HG03457 (cell line): ENCODE data around the gene CENPVL1.
"Not testable (repeated sequence)": the region's sequence is repeated elsewhere in the genome, so short reads cannot be mapped to it uniquely, and the experiment has no call there.

Experiments
- ATAC-seq: cut with Tn5 transposase; IDR thresholded peaks from one replicate; pipeline ENCODE4 v1.9.1; 2021; ENCODE audit warnings: moderate number of reproducible peaks; ENCODE audit not compliant: unreplicated experiment

The CENPVL1 gene

DNA sequence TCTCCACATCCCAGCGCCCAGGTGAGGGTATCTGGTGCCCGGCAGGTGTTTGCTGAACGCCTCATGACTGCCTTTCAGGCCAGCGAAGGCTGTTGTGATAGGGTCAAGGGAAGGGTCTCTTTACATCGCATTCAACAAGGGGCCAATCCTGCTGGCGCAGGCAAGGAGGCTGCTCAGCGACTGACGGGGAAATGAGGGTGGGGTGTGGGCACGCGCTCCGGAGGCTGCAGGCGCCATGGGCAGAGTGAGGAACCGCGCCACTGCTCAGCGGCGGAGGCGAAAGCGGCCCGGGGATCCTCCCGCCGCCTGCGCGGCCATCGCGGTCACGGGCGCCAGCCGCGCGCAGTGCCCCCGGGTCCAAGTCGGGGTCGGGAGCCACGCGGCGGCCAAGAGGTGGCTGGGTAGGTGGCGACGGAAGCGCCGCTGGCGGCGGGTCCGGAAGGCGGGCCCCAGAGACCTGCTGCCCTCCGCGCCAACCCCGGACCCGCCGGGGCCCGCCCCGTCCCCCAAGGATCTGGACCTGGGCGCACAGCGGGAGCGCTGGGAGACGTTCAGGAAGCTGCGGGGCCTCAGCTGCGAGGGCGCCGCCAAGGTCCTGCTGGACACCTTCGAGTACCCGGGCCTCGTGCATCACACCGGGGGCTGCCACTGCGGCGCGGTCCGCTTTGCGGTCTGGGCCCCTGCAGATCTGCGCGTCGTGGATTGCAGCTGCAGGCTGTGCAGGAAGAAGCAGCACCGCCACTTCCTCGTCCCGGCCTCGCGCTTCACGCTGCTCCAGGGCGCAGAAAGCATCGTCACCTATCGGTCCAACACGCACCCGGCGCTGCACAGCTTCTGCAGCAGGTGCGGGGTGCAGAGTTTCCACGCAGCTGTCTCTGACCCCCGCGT is at the start of gene CENPVL1:
Gene CENPVL1, plus strand, starts transcription at position 236 of the 888 bp plus-strand sequence. Its CDS starts 0 bp downstream, at position 236.
- not testable (repeated sequence) for ATAC-seq

DNA sequence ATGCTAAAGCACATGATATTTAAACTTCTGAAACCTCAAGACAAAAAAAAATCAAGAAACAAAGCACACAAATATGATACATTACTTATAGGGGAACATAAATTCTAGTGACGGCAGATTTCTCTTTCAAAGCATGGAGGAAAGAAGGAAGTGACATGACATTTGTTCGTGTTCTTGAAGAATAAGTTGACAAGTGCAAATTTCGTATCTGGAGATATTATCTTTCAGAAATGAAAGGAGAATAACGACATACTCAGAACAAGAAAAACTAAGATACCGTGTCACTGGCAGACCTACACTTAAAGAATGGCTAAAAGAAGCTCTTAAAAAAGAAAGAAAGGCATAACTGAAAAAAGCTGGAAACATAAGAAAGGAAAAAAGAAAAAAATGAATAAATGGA is 44.3 kb upstream of the CENPVL1 start:
- no peak for ATAC-seq

DNA sequence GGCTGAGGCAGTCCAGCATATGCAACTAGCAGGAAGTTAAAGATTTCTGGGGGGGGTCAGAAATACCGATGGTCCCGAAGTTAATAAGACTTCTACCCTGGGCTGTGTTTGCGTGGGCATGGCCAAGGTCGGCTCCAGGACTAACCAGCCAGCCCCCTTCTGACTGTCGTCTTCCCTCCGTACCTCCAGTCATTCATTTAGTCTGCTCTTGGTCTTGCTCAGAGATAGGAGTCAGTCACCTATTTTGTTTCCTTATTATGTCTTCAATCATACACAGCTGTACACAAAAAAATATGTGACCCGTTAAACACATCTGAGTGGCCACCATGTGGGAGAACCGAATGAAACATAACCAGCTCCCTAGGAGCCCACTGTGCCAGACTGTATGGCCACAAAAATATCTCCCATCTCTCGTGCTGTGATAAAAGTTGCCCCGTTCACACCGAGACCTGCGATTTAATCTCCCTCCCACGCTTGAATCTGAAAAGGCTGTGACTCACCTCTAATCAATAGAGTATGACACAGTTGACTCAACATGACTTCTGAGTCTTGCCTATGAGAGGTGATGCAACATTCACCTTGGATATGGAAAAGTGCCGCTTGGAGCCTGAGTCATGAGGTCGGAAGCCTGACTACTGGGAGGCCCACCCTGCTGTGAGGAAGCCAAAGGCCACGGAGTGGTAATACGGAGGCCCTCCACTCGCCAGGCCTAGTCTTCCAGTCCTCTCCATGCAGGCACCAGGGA is 30.5 kb upstream of the CENPVL1 start:
- not testable (repeated sequence) for ATAC-seq

DNA sequence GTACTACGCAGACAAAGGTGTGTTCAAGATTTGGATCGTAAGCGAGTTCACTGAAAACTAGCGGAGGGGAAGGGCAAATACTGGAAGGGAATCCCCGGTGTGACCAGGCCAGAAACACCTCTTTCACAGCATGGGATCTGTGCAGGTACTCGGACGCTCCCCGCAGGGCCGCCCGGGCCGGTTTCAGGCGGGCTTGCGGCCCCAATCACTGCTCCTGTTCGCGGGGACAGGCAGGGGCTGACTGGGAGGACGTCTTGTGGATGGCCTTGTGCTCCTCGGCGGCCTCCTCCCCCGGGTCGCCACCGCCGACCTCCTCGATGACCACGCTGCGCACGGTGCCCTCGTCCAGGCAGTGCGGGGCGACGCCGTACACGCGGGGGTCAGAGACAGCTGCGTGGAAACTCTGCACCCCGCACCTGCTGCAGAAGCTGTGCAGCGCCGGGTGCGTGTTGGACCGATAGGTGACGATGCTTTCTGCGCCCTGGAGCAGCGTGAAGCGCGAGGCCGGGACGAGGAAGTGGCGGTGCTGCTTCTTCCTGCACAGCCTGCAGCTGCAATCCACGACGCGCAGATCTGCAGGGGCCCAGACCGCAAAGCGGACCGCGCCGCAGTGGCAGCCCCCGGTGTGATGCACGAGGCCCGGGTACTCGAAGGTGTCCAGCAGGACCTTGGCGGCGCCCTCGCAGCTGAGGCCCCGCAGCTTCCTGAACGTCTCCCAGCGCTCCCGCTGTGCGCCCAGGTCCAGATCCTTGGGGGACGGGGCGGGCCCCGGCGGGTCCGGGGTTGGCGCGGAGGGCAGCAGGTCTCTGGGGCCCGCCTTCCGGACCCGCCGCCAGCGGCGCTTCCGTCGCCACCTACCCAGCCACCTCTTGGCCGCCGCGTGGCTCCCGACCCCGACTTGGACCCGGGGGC is 28.2 kb upstream of the CENPVL1 start:
- ATAC-seq, result not testable (repeated sequence)

DNA sequence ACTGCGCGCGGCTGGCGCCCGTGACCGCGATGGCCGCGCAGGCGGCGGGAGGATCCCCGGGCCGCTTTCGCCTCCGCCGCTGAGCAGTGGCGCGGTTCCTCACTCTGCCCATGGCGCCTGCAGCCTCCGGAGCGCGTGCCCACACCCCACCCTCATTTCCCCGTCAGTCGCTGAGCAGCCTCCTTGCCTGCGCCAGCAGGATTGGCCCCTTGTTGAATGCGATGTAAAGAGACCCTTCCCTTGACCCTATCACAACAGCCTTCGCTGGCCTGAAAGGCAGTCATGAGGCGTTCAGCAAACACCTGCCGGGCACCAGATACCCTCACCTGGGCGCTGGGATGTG is 27.6 kb upstream of the CENPVL1 start, which contains the start of gene CENPVL2:
Gene CENPVL2, minus strand, starts transcription at position 112 of the 343 bp plus-strand sequence. Its CDS starts 0 bp downstream, at position 112.
- not testable (repeated sequence) for ATAC-seq

DNA sequence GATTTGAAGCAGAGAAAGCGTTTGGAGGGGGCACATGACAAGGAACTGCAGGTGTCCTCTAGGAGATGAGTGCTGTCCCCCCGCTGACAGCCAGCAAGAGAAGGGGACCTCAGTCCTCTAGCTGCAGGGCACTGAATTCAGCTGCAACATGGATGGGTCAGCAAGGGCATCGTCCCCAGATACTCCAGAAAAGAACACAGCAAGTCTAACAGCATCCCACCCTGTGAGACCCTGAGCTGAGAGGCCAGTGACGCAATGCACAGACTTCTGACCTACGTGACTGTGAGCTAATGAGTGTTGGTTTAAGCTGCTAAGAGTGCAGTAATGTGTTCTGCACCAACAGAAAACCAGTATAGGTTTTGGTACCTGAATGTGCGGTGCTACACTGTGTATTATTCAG is 16.1 kb upstream of the CENPVL1 start:
- no peak for ATAC-seq

DNA sequence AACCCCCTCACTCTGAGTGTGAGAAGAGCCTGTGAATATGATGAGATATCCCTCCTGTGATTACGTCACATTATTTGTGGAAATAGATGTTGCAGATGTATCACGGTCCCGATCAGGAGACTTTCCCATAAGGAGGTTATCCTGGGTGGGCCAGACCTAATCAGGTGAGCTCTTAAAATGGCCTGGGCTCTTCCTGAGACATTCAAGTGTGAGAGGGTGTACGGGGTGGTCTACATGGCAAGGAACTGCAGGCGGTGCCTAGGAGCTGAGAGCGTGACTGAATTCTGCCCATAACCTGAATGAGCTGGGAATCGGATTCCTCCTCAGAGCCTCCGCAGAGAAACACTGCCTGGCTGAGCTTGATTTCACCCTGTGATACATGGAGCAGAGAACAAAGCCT is 12.9 kb upstream of the CENPVL1 start:
- no peak for ATAC-seq

DNA sequence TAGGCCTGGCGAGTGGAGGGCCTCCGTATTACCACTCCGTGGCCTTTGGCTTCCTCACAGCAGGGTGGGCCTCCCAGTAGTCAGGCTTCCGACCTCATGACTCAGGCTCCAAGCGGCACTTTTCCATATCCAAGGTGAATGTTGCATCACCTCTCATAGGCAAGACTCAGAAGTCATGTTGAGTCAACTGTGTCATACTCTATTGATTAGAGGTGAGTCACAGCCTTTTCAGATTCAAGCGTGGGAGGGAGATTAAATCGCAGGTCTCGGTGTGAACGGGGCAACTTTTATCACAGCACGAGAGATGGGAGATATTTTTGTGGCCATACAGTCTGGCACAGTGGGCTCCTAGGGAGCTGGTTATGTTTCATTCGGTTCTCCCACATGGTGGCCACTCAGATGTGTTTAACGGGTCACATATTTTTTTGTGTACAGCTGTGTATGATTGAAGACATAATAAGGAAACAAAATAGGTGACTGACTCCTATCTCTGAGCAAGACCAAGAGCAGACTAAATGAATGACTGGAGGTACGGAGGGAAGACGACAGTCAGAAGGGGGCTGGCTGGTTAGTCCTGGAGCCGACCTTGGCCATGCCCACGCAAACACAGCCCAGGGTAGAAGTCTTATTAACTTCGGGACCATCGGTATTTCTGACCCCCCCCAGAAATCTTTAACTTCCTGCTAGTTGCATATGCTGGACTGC is 2.8 kb downstream of the CENPVL1 start:
- ATAC-seq, result not testable (repeated sequence)

DNA sequence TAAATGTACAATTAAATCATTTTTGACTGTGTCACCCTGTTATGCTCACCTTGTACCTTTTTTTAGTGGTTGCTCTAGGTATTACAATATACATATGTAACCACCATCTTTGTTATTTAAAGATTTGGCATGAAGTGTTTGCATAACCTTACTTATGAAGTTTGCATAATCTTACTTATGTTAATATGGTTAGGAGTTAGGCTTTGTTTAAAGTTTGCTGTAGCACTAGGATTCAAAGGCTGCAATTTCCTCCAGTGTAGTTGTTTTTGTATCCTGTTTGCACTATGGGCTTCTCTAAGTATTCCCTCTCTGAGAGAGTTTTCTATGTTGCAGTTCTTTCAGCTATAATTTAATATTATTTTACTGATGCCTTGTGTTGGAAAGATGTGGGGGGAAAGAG is 17.9 kb downstream of the CENPVL1 start:
- ATAC-seq, result no peak

DNA sequence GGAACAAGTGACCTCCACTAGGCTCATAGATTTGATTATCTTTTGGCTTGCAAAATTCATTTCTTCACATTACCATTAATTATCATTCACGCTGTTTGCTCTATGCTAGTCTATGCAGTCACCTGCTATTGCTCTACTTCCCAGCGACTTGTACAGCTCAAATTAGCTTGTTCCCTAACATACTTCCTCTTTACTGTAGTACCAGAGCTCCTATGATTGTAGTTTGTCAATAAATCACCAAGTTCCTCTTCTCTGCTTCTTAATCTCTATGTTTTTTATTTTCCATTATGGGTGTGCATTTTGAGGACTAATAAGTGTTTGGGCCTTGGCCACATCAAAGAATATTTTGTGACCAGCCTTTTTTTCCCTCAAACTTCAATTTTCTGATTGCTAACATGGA is 26.8 kb downstream of the CENPVL1 start:
- no peak for ATAC-seq

DNA sequence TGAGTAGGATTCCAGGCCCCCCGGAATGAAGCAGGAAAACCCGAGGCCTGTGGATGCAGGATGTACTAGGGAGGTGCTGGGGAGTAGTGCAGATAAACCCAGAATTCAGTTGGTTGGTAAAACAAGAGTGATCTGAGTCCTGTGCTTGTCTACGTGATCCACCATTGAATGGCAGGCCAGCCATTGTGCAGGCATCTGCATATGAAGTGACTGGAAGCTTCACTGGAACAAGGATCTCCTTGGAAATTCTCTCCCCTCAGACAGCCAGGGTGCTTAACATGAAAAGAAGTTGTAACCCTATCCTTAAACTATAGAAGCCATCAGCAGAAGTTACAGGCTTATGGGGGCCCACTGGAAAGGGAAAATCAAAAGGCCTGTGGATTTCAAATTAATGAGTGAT is 32.3 kb downstream of the CENPVL1 start:
- no peak for ATAC-seq

DNA sequence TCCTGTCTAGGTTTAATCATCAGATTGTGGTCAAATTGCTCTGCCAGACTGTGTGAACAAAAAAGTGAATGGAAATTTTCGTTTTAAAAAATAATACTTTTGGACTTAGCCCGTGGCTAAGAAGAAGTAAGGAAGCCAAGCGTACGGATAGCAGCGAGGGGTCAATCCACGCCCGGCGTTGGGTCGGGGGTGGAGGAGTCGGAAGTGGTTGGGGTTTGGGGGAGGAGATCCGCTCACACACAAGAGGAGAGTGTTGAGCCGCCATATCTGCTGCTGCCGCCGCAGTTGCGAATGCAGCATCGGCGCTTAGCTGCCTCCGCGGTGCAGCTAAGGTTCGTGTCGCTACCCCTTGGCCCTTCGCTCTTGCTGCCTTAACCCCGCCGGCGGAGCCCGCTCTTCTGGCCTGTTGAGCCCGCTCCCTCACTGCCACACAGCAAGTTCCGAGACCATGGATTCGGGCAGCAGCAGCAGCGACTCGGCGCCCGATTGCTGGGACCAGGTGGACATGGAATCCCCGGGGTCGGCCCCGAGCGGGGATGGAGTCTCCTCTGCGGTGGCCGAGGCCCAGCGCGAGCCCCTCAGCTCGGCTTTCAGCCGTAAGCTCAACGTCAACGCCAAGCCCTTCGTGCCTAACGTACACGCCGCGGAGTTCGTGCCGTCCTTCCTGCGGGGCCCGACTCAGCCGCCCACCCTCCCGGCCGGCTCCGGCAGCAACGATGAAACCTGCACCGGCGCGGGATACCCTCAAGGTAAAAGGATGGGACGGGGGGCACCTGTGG is 33.1 kb downstream of the CENPVL1 start, which contains the start of gene GSPT2:
Gene GSPT2, plus strand, starts transcription at position 264 of the 779 bp plus-strand sequence. Its CDS starts 185 bp downstream, at position 449.
- peak; percentile 92 for ATAC-seq

DNA sequence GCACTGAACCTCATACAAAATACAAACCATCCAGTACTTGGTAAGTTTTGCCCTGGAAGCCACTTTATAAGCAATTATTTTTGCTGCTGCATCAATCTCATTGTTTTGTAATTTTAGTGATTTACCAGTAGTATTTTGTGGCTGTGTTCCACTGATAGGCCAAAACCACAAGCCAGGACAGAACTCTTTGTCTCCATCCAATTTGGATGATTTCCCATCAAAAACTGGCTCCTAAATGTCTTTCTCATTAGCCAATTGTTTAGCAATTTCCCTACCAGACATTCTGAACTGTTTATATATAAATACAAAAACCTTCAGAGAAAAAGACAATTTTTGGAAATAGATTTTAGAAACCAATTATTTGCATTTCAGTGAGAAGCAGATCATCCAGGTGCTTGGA is 37.4 kb downstream of the CENPVL1 start:
- no peak for ATAC-seq

DNA sequence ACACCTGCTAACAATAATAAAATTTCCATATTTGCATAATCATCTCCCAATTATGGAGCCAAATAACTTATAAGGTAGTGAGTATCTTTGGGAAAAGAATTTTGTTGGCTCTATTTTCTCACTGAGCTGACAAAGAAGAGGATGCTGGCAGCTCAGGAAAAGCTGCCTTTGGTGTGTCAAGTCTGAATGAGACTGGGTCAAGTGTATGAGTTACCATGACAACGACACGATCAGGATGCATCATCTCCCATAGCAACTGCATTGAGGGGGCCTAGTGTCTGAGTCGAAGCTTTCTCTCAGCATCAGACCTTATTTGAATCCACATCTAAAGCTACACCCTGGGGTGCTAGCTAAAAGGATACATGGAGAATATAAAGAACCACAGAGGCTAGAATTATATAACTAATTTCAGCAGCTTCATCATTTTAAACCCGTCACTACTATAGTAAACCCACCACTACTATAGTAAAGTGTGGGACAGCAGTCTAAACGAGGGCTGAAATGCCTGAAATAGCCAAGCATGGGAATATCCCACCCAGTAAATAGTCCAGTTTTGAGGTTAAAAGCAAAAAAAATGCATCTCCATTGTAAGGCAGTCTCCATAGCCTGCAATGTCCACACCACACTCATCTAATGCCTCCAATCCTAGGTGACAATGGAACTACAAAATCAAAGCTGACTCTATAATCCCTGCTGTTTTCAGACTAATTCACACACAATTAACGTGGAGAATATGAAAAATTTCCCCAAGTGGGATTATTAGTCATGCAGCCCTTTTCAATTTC is 48.9 kb downstream of the CENPVL1 start:
- ATAC-seq, result no peak

DNA sequence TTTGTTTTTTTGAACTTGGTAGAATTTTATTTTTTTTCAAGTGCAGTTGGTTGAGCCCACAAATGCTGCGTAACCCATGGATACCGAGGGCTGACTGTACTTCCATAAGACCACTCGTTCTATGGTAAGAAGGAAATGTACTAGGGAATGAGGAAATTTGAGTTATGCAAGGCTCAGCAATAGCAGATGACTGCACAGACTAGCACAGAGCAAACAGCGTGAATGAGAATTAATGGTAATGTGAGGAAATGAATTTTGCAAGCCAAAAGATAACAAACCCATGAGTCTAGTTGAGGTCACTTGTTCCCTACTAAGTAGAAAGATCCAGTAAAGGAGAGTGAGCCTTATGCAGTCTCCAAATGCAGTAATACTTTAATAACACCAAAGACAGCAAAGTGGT is 50.3 kb downstream of the CENPVL1 start:
- ATAC-seq, result no peak
